ENCODE data around the gene SERHL2.
"Not testable (repeated sequence)": the region's sequence is repeated elsewhere in the genome, so short reads cannot be mapped to it uniquely, and the experiment has no call there.

DNA sequence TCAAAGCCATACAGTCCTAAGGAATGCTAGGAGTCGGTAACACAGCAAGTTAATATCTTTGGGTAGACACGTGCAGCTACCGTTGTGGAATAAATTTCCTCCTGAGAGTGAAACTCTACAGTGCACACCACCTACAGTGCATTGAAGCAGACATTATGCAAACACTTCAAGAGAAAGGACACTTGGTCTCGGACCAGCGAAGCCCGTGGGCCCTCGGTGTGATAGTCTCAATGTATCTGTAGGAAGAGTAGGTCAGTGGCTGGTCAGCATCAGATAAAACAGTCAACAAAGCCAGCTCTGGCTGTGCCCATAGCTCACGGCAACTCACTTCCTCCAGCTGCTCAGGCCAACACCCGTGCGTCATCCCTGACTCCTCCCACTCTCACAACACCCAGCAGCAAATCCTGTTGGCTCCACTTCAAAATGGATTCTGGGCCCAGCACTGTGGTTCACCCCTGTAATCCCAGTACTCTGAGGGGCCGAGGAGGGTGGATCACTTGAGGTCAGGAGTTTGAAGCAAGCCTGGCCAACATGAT lies 14.5 kb upstream of the SERHL2 start:
- TF ChIP-seq, protein P1, sequence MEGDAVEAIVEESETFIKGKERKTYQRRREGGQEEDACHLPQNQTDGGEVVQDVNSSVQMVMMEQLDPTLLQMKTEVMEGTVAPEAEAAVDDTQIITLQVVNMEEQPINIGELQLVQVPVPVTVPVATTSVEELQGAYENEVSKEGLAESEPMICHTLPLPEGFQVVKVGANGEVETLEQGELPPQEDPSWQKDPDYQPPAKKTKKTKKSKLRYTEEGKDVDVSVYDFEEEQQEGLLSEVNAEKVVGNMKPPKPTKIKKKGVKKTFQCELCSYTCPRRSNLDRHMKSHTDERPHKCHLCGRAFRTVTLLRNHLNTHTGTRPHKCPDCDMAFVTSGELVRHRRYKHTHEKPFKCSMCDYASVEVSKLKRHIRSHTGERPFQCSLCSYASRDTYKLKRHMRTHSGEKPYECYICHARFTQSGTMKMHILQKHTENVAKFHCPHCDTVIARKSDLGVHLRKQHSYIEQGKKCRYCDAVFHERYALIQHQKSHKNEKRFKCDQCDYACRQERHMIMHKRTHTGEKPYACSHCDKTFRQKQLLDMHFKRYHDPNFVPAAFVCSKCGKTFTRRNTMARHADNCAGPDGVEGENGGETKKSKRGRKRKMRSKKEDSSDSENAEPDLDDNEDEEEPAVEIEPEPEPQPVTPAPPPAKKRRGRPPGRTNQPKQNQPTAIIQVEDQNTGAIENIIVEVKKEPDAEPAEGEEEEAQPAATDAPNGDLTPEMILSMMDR (IDR thresholded peaks at IDR 0.05; ENCODE audit: insufficient read depth, low read length, poor library complexity, severe bottlenecking) = not testable (repeated sequence)
- TF ChIP-seq EZH2phosphoT487 (conservative IDR thresholded peaks at IDR 0.05; ENCODE audit: low read length) = not testable (repeated sequence)

All from SU-DHL-6 (cell line).